Esophagus squamous epithelium (tissue), 4 donors: ENCODE data around the gene ERCC4.

ENCODE experiments used
- POLR2A ChIP-seq, 4 donors: fragments of 450-650 bp; IDR thresholded peaks; one replicate each; pipeline ENCODE4 v1.6.1; 2017; ENCODE audit warnings: antibody characterized with exemption in 4 of 4, mild to moderate bottlenecking in 4 of 4, moderate library complexity in 3 of 4
- TF ChIP-seq, protein P1 (sequence below), 6 experiments: fragments of 450-650 bp in 4 of 6; fragments of 200-600 bp in 2 of 6; sonication (generic) in 2 of 6; IDR thresholded peaks; one replicate each; pipeline ENCODE4 v1.5.1; 2016 to 2019; ENCODE audit warnings: antibody characterized with exemption in 6 of 6, mild to moderate bottlenecking in 4 of 6, moderate library complexity in 4 of 6

DNA sequence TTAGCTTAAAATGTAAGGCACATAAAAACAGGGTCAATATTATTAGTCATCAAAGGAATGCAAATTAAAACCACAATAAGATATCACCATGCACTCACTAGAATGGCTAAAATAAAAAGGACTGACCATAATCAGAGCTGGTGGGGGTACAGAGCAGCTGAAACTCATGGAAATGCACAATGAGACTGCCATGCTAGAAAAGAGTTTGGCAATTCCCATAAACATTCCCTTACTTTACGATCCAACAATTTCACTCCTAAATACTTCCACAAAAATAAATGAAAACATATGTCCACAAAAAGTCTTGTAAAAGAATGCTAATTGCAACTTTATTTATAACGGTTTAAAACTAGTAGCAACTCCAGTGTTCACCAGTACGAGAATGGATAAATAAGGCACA is 36.1 kb upstream of the ERCC4 start:
- TF ChIP-seq, protein P1, sequence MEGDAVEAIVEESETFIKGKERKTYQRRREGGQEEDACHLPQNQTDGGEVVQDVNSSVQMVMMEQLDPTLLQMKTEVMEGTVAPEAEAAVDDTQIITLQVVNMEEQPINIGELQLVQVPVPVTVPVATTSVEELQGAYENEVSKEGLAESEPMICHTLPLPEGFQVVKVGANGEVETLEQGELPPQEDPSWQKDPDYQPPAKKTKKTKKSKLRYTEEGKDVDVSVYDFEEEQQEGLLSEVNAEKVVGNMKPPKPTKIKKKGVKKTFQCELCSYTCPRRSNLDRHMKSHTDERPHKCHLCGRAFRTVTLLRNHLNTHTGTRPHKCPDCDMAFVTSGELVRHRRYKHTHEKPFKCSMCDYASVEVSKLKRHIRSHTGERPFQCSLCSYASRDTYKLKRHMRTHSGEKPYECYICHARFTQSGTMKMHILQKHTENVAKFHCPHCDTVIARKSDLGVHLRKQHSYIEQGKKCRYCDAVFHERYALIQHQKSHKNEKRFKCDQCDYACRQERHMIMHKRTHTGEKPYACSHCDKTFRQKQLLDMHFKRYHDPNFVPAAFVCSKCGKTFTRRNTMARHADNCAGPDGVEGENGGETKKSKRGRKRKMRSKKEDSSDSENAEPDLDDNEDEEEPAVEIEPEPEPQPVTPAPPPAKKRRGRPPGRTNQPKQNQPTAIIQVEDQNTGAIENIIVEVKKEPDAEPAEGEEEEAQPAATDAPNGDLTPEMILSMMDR (IDR thresholded peaks at IDR 0.05) = no peak
- TF ChIP-seq POLR2A (IDR thresholded peaks at IDR 0.05) = no peak
